SK-N-MC (cell line): ENCODE data around the gene MIER2.
"Not testable (repeated sequence)": the region's sequence is repeated elsewhere in the genome, so short reads cannot be mapped to it uniquely, and the experiment has no call there.

ENCODE experiments used
- DNase-seq: peaks from one replicate; pipeline ENCODE4 v3.0.0-alpha.2; 2011; ENCODE audit warnings: low read depth, low spot score
- H3K27ac ChIP-seq: fragments of 200-600 bp; sonication (generic); 2 replicates; pipeline ENCODE4 v1.5.1; 2016; ENCODE audit warnings: mixed run types
- H3K36me3 ChIP-seq: fragments of 200-600 bp; sonication (generic); 2 replicates; pipeline ENCODE4 v1.6.1; 2017; ENCODE audit warnings: antibody characterized with exemption, low read length, mixed read lengths; ENCODE audit not compliant: insufficient read depth
- H3K4me3 ChIP-seq: fragments of 200-600 bp; sonication (generic); 2 replicates; pipeline ENCODE4 v1.5.1; 2016
- H3K9ac ChIP-seq: fragments of 200-600 bp; sonication (generic); 2 replicates; pipeline ENCODE4 v1.8.0; 2017; ENCODE audit warnings: mixed run types, mixed read lengths; ENCODE audit not compliant: insufficient read length
- H3K9me3 ChIP-seq: fragments of 200-600 bp; sonication (generic); 2 replicates; pipeline ENCODE4 v1.6.1; 2017; ENCODE audit warnings: low read depth, mild to moderate bottlenecking, antibody characterized with exemption, low read length, moderate library complexity, mixed read lengths
- EZH2 ChIP-seq: fragments of 200-600 bp; sonication (generic); IDR thresholded peaks from one replicate; pipeline ENCODE4 v1.6.1; 2017; ENCODE audit warnings: antibody characterized with exemption
- FOXP2 ChIP-seq: optimal IDR thresholded peaks from 2 replicates; pipeline ENCODE3; 2011; ENCODE audit warnings: mild to moderate bottlenecking, moderate library complexity; ENCODE audit not compliant: insufficient read depth; ENCODE audit errors: extremely low read length, control extremely low read depth
- POLR2AphosphoS5 ChIP-seq: IDR thresholded peaks from 2 replicates; pipeline ENCODE4 v1.6.1; 2012; ENCODE audit warnings: mild to moderate bottlenecking, low read depth, low read length, borderline replicate concordance

The MIER2 gene

GRCh38 chr19:367561-367960 is 23.0 kb upstream of the MIER2 start:
- no peak for DNase-seq
- no peak overlapping the region for H3K4me3 ChIP-seq
- no peaks in the 10 kb centered on the region for H3K9me3 ChIP-seq
- TF ChIP-seq FOXP2 (no peak), EZH2 (no peak)
- no peak overlapping the region for H3K27ac ChIP-seq
- H3K36me3 ChIP-seq, result no peaks in the 10 kb centered on the region
- H3K9ac ChIP-seq, result no peak overlapping the region

- Histone ChIP-seq H3K9ac (no peak overlapping the region), H3K36me3 (no peaks in the 10 kb centered on the region), H3K4me3 (no peak overlapping the region), H3K9me3 (no peaks in the 10 kb centered on the region), H3K27ac (no peak overlapping the region)
- DNase-seq, result no peak
- TF ChIP-seq FOXP2 (no peak), EZH2 (no peak), POLR2AphosphoS5 (no peak)
Observed at GRCh38 chr19:366951-367350, 22.4 kb upstream of the MIER2 start.

GRCh38 chr19:366205-366783 is 21.7 kb upstream of the MIER2 start:
- H3K9me3 ChIP-seq, result no peaks in the 10 kb centered on the region
- no peaks in the 10 kb centered on the region for H3K36me3 ChIP-seq
- no peak overlapping the region for H3K4me3 ChIP-seq
- TF ChIP-seq EZH2, result no peak
- no peak for TF ChIP-seq FOXP2
- no peak for TF ChIP-seq POLR2AphosphoS5
- H3K27ac ChIP-seq, result no peak overlapping the region
- H3K9ac ChIP-seq, result no peak overlapping the region
- no peak for DNase-seq

GRCh38 chr19:364496-365287 is 20.1 kb upstream of the MIER2 start:
- Histone ChIP-seq H3K36me3 (no peaks in the 10 kb centered on the region), H3K9ac (no peak overlapping the region), H3K9me3 (no peaks in the 10 kb centered on the region), H3K4me3 (no peak overlapping the region), H3K27ac (no peak overlapping the region)
- no peak for DNase-seq
- no peak for TF ChIP-seq POLR2AphosphoS5
- no peak for TF ChIP-seq EZH2
- no peak for TF ChIP-seq FOXP2

GRCh38 chr19:362683-363082 is 18.1 kb upstream of the MIER2 start:
- Histone ChIP-seq H3K9ac (no peak overlapping the region), H3K36me3 (no peaks in the 10 kb centered on the region), H3K4me3 (no peak overlapping the region), H3K9me3 (no peaks in the 10 kb centered on the region), H3K27ac (no peak overlapping the region)
- no peak for DNase-seq
- TF ChIP-seq EZH2 (no peak), POLR2AphosphoS5 (no peak), FOXP2 (no peak)

- Histone ChIP-seq H3K9ac (no peak overlapping the region), H3K27ac (no peak overlapping the region), H3K4me3 (no peak overlapping the region), H3K9me3 (no peaks in the 10 kb centered on the region), H3K36me3 (no peaks in the 10 kb centered on the region)
- no peak for DNase-seq
- no peak for TF ChIP-seq EZH2
Observed at GRCh38 chr19:362154-362553, 17.6 kb upstream of the MIER2 start.

GRCh38 chr19:359653-359925 is 15.0 kb upstream of the MIER2 start:
- no peak for DNase-seq
- Histone ChIP-seq H3K9me3 (no peaks in the 10 kb centered on the region), H3K9ac (no peak overlapping the region), H3K4me3 (no peak overlapping the region), H3K36me3 (no peaks in the 10 kb centered on the region), H3K27ac (no peak overlapping the region)
- no peak for TF ChIP-seq EZH2

- not testable (repeated sequence) for H3K27ac ChIP-seq, H3K9me3 ChIP-seq, H3K4me3 ChIP-seq, DNase-seq, H3K36me3 ChIP-seq, H3K9ac ChIP-seq
Observed at GRCh38 chr19:355536-355935, 10.9 kb upstream of the MIER2 start.

GRCh38 chr19:355134-355533 is 10.5 kb upstream of the MIER2 start:
- Histone ChIP-seq H3K9me3 (no peaks in the 10 kb centered on the region), H3K27ac (no peak overlapping the region), H3K9ac (no peak overlapping the region), H3K4me3 (no peak overlapping the region), H3K36me3 (no peaks in the 10 kb centered on the region)
- DNase-seq, result no peak
- no peak for TF ChIP-seq FOXP2
- TF ChIP-seq EZH2, result no peak
- TF ChIP-seq POLR2AphosphoS5, result no peak
